Measurements from ENCODE around the gene DOCK6.

DOCK6 gene

GRCh38 chr19:11227195-11227886 lies 35.0 kb downstream of the DOCK6 start:
- H3K4me3 ChIP-seq (ENCODE audit: low read depth in 1 of 2, low read length in 1 of 2) = no peak overlapping the region
- H3K9me3 ChIP-seq = no peaks in the 10 kb centered on the region
- H3K4me1 ChIP-seq (ENCODE audit: control insufficient read depth in 1 of 2, insufficient read depth in 1 of 2, low read depth in 1 of 2, low read length in 1 of 2) = no peaks in the 10 kb centered on the region
- H3K36me3 ChIP-seq = no peaks in the 10 kb centered on the region
- H3K27ac ChIP-seq = no peak overlapping the region
- H3K27me3 ChIP-seq = no peaks in the 10 kb centered on the region
- no peak for TF ChIP-seq CTCF (IDR thresholded peaks at IDR 0.05)

- Histone ChIP-seq H3K27me3 (no peaks in the 10 kb centered on the region), H3K27ac (no peak overlapping the region), H3K9me3 (no peaks in the 10 kb centered on the region), H3K36me3 (no peaks in the 10 kb centered on the region), H3K4me1 (ENCODE audit: control insufficient read depth in 1 of 2, insufficient read depth in 1 of 2, low read depth in 1 of 2, low read length in 1 of 2) (no peaks in the 10 kb centered on the region), H3K4me3 (ENCODE audit: low read depth in 1 of 2, low read length in 1 of 2) (no peak overlapping the region)
- no peak for TF ChIP-seq CTCF (IDR thresholded peaks at IDR 0.05)
Measured at GRCh38 chr19:11226716-11227166, 35.6 kb downstream of the DOCK6 start.

- no peak for TF ChIP-seq CTCF (IDR thresholded peaks at IDR 0.05)
- Histone ChIP-seq H3K36me3 (no peaks in the 10 kb centered on the region), H3K4me1 (ENCODE audit: control insufficient read depth in 1 of 2, insufficient read depth in 1 of 2, low read depth in 1 of 2, low read length in 1 of 2) (no peaks in the 10 kb centered on the region), H3K9me3 (no peaks in the 10 kb centered on the region), H3K27ac (no peak overlapping the region), H3K27me3 (no peaks in the 10 kb centered on the region), H3K4me3 (ENCODE audit: low read depth in 1 of 2, low read length in 1 of 2) (no peak overlapping the region)
Measured at GRCh38 chr19:11225815-11226214, 36.5 kb downstream of the DOCK6 start.

- Histone ChIP-seq H3K4me3 (ENCODE audit: low read depth in 1 of 2, low read length in 1 of 2) (no peak overlapping the region), H3K4me1 (ENCODE audit: control insufficient read depth in 1 of 2, insufficient read depth in 1 of 2, low read depth in 1 of 2, low read length in 1 of 2) (no peaks in the 10 kb centered on the region), H3K27me3 (no peaks in the 10 kb centered on the region), H3K36me3 (no peaks in the 10 kb centered on the region), H3K27ac (no peak overlapping the region), H3K9me3 (no peaks in the 10 kb centered on the region)
- TF ChIP-seq CTCF (IDR thresholded peaks at IDR 0.05) = no peak
Measured at GRCh38 chr19:11225172-11225571, 37.2 kb downstream of the DOCK6 start.

GRCh38 chr19:11224429-11224828 lies 37.9 kb downstream of the DOCK6 start:
- Histone ChIP-seq H3K9me3 (no peaks in the 10 kb centered on the region), H3K4me1 (ENCODE audit: control insufficient read depth in 1 of 2, insufficient read depth in 1 of 2, low read depth in 1 of 2, low read length in 1 of 2) (no peaks in the 10 kb centered on the region), H3K27me3 (no peaks in the 10 kb centered on the region), H3K27ac (no peak overlapping the region), H3K36me3 (no peaks in the 10 kb centered on the region), H3K4me3 (ENCODE audit: low read depth in 1 of 2, low read length in 1 of 2) (no peak overlapping the region)
- no peak for TF ChIP-seq CTCF (IDR thresholded peaks at IDR 0.05)
